Right ventricle myocardium superior (tissue), 1 donor: ENCODE results near the gene TP53AIP1. TPM values are rescaled to one million over a fixed set of nuclear protein-coding genes. Genes with fewer than 3 reads are reported as not detected.

Source experiments
- ATAC-seq: fragments of 200-7000 bp; cut with Tn5 transposase; one replicate; pipeline ENCODE4 v1.9.1; 2020; ENCODE audit warnings: mild to moderate bottlenecking; ENCODE audit not compliant: poor library complexity
- DNase-seq: peaks from one replicate; pipeline ENCODE4 v3.0.0-alpha.2; 2020
- intact Hi-C: fragments of 100-400 bp; cut with DNase I; formaldehyde crosslinking; loops from one replicate; pipeline ENCODE4 v1.11.2; 2022
- total RNA-seq: library from RNA; stranded (reverse); fragmentation: NEBNext Ultra II Directional; extraction: Animal tissue kit (Norgen Biotek cat#: 25700); gene quantifications from one replicate; pipeline ENCODE4 v1.2.1, GENCODE V29; 2021
- donor health status: DM: no; HTN: yes; CAD: no; lungs with severe emphysema.

Gene TP53AIP1
- total RNA-seq, 1 donor from 2014 or later: not detected

GRCh38 chr11:128897826-128898225 is 44.8 kb downstream of the TP53AIP1 start:
- intact Hi-C loops: no loop called here
- DNase-seq (no peak), ATAC-seq (no peak)

- DNase-seq (no peak), ATAC-seq (no peak)
- intact Hi-C loops: no loop called here
Measured at GRCh38 chr11:128896356-128896755, 46.3 kb downstream of the TP53AIP1 start.

DNA sequence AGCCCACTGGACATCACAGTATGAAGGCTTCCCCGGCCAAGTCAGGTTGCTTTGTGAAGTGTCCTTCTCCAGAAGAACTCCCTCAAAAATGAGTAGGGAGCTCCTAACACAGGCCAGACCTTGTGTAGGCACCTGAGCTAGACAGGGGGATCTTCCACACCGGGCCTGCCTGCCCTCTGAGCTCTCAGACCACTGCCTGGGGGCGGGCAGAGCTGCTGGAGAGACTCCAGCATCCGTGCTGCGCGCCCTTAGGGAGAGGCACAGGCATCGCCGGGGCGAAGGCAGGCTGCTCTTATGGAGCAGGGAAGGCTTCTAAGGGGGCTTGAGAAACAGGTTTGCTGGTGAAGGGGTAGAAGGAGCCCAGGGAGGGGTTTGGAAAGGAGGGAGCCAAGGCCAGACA is 47.1 kb downstream of the TP53AIP1 start:
- peak; percentile 14 for ATAC-seq
- no peak for DNase-seq
- intact Hi-C loops: no loop called here

DNA sequence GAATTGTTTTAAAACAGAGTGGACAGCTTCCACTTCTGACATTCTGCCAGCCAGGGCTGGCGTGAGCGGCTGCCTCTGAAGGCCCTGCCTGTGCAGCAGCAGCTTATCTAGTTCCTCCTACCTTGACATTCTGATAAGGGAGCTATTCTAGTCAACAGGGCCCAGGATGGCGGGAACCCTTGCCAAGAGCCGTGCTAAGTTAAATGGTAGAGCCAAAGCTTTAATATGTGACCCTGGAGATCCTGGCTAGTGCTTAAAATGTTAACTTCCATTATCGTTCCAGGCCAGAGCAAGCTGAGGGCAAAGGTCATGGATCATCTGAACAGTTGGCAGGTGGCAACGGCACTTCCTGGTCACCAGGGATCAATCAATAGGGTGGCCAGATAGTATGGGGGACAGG is 48.0 kb downstream of the TP53AIP1 start:
- ATAC-seq: peak; percentile 81

GRCh38 chr11:128894286-128894681 is 48.4 kb downstream of the TP53AIP1 start:
- no peak for ATAC-seq
- intact Hi-C loops: no loop called here
- no peak for DNase-seq

More for the DNA sequence above, 48.0 kb downstream of the TP53AIP1 start:
- intact Hi-C loops: no loop called here
- peak; percentile 84 for DNase-seq

DNA sequence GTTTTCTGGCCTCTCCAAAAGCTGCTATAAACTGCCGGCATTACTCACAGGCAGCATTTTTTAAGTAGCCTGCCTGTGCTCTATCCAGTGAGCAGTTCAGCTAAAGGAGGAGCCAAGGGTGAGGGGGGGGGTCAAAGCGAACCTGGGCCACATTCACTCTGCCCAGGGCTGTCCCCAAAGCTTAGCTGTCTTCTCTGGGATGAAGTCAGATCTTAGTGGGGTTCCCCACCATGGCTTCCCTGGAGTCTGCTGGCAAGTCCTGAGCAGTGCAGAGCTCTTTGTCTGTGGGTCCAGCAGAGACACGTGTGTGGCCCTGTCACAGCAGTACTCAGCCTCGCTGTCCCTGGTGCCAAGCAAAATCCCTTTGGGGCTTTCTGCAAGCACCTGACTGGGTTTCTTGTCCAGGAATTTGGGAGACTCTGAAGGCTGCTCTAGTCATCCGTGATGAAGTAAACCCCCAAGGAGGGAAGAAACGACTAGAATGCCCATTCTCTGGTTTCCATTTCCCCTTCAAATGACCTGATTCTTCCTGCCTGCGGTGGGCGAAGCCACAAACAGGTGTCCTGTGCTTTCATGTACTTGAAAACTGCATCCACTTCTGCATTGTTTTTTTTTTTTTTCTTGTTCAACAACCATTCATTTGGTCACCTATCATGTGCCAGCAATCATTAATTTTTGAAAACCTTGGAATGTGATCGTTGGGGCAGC is 48.9 kb downstream of the TP53AIP1 start:
- DNase-seq (no peak), ATAC-seq (peak; percentile 48)
- intact Hi-C loops: no loop called here

DNA sequence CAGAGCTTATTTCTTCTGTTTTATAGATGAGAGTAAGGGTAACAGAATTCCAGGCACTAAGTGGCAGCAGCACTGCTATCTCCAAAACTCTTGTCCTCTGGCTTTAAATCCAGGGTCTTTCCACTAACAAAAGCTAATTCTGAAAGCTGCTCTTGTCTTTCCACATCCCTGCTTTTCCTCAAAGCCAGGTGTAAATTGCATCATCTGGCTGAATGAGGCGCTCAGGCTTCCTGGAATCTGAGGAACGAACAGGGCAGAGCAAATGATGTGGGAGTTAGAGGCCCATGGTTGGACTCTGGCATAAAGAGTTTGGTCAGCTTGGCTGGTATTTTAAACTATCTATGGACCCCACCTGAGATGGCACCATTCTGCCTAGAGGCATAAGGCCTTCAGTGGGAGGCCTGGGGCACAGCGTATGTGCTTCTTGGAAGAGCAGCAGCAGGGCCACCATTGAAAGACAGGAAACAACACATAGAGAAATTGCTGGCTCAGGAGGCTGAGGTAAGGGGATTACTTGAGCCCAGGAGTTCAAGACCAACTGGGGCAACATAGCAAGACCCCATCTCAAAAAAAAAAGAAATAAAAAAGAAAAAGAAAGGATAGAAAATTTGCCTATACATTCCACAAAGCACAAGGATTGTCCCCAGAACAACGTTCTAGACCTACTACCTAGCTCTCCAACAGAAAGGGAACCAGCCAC is 49.7 kb downstream of the TP53AIP1 start:
- intact Hi-C loops: no loop called here
- DNase-seq: no peak
- no peak for ATAC-seq

GRCh38 chr11:128891913-128892398 is 50.7 kb downstream of the TP53AIP1 start:
- DNase-seq: no peak
- intact Hi-C loops: no loop called here
- no peak for ATAC-seq

DNA sequence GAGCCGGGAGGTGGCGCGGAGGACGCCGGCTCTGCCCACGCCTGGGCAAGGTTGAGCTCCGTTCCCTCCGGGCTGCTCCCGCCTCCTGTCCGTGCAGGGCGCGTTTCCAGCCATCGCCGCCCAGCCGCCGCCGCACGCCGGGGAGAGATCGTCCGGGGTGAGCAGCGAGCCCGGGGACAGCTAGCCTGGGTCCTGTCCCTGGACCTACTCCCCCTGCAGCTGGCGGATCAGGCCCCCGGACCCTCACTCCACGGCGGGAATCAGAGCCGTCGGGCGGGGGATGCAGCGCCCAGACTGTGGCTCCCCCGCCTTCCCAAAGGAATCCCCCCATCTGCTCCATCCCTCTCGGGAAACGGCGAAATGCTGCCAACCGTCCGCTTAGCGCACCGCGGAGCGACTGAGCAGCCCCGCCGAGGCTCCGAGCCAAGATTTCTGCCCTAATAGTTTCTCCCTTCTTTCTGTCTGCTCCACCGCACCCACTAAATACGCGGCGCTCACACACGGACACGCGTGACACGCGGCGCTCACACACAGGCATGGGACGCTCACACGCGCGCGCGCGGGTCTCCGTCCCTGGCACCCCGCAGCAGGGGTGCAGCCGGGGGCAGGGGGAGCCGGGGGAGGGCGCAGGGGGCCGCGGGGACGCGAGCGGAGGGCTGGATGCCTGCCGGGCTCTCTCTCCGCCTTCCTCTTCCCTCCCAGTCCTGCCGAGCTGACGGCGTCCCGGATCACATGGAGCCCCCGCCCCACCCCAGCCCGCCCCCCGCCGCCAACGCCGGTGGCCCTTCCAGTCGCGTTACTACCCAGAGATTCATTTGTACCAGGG is 51.9 kb downstream of the TP53AIP1 start, which contains the start of gene KCNJ5:
KCNJ5 (plus strand) TSS at position 814 of the 826 bp plus-strand sequence. CDS start 19,918 bp downstream, outside the sequence.
- intact Hi-C loops: no loop called here
- peak; percentile 67 for DNase-seq
- ATAC-seq: peak; percentile 59

DNA sequence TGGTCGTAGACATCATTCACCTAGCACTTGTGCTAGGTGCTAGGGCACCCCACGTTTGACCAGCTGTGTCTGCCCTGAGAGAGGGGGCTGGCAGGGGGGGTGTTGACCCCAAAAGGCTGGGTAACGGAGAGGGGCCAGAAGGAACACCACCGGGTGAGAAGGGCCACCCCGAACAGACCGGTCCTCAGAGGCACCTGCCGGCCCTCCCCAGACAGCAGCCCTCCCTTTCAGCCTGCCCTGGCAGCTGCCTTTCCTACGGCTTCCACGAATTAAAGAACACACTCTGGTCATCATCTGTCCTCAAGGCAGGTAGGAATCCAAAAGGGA is 52.5 kb downstream of the TP53AIP1 start:
- intact Hi-C loops: no loop called here
- ATAC-seq: no peak
- no peak for DNase-seq

DNA sequence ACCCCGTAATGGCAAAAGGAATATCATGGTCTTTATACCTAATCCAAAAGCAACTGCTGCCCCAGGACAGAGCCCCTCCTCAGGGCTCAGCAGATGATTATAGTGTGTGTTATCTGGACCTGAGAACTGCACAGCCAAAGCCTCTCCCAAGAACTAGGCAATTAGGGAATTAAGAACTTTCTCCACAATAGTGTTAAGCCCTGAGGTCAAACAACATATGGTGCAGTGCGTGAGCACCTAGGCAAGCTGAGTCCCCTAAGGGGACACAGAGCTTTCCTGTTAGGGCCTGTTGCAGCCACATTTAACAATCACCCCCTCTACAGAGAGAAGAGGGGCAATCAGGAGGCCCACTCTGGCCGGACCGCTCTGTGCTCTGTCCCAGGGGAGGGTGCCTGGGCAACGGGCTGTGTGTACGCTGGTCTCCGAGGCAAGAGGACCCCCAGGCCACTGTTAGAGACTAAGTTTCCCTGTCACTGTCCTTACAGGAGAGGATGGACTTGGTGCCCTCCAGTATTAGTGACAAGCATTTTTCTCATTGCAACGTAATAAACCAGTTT is 52.9 kb downstream of the TP53AIP1 start:
- DNase-seq (no peak), ATAC-seq (no peak)
- intact Hi-C loops: no loop called here

- intact Hi-C loops: no loop called here
- no peak for ATAC-seq
- DNase-seq: no peak
Measured at GRCh38 chr11:128888034-128888985, 54.4 kb downstream of the TP53AIP1 start.

DNA sequence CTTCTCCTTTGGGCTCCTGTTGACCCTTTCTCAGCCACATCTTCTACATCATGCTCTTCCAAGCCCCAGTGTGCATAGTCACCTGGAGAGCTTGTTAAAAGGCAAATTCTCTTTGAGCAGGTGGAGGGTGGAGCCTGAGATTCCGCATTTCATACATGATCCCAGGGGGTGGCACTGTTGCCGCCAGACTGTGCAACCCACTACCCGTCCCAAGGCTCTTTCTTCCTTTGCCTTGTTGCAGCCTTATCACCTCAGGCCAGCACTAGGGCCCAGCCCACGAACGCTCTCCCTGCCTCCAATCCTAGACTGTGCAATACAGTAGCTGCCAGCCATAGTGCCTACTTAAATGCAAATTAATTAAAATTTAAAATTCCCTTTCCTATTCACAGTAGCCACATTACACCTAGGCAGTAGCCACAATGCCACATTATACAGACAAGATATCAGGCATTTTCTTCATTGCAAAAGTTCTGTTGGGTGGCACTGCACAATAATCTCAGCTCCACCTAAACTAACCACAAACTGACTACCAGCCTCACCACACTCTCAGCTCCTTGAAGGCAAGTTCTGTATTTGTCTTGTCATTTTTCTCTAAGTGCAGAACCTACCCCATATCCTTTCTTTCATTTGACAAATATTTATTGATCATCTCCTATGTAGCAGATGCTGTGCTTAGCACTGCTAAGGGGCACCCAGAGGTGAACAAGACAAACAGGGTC is 56.1 kb downstream of the TP53AIP1 start:
- DNase-seq: peak; percentile 50
- peak; percentile 26 for ATAC-seq
- intact Hi-C loops: no loop called here

Other genes starting within 250 kb of the TP53AIP1 start
- gene FLI1, start 248.8 kb downstream of the TP53AIP1 start, total RNA-seq: 14.0 TPM
- gene KCNJ1, start 75.6 kb downstream of the TP53AIP1 start, total RNA-seq: not detected
- 4.4 TPM for gene KCNJ5, start 51.5 kb downstream of the TP53AIP1 start, total RNA-seq
- gene ARHGAP32, start 249.5 kb upstream of the TP53AIP1 start, total RNA-seq: 5.7 TPM